ENCODE measurements around the gene GUCY1B1.

- TF ChIP-seq, protein P1, sequence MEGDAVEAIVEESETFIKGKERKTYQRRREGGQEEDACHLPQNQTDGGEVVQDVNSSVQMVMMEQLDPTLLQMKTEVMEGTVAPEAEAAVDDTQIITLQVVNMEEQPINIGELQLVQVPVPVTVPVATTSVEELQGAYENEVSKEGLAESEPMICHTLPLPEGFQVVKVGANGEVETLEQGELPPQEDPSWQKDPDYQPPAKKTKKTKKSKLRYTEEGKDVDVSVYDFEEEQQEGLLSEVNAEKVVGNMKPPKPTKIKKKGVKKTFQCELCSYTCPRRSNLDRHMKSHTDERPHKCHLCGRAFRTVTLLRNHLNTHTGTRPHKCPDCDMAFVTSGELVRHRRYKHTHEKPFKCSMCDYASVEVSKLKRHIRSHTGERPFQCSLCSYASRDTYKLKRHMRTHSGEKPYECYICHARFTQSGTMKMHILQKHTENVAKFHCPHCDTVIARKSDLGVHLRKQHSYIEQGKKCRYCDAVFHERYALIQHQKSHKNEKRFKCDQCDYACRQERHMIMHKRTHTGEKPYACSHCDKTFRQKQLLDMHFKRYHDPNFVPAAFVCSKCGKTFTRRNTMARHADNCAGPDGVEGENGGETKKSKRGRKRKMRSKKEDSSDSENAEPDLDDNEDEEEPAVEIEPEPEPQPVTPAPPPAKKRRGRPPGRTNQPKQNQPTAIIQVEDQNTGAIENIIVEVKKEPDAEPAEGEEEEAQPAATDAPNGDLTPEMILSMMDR (IDR thresholded peaks at IDR 0.05) = no peak
- no peak for TF ChIP-seq POLR2A (IDR thresholded peaks at IDR 0.05)
Measured at GRCh38 chr4:155777971-155778735, 19.3 kb downstream of the GUCY1B1 start.

Data from heart left ventricle (tissue), 13 donors.